IMR-90 (cell line): ENCODE measurements around the gene HSPA12A. TPM values are rescaled to one million over a fixed set of nuclear protein-coding genes. Genes with fewer than 3 reads are reported as not detected.

ENCODE experiments used
- ATAC-seq: fragments of 200-7000 bp; cut with Tn5 transposase; 2 replicates; pipeline ENCODE4 v1.9.1; 2020; ENCODE audit warnings: low read depth, mild to moderate bottlenecking, moderate library complexity
- BruUV-seq: library from RNA; stranded (reverse); fragments of 400-500 nt; replicated peaks from 2 replicates; lab custom pipeline; 2021; lab: Mats Ljungman, UMichigan
- CTCF ChIA-PET: fragments of 300-600 bp; formaldehyde crosslinking; extraction: SDS; loops from one replicate; lab custom pipeline; 2021; ENCODE audit warnings: antibody characterized with exemption; lab: Yijun Ruan, JAX
- POLR2A ChIA-PET: fragments of 300-600 bp; sonication (Branson Sonifier 250); formaldehyde crosslinking; loops from one replicate; lab custom pipeline; 2022; ENCODE audit warnings: antibody characterized with exemption; ENCODE audit not compliant: unreplicated experiment; lab: Charles Lee
- DNase-seq: peaks from one replicate; pipeline ENCODE4 v3.0.0; 2013
- H2AFZ ChIP-seq: replicated peaks from 2 replicates; pipeline ENCODE3; 2013; ENCODE audit warnings: low read length, mild to moderate bottlenecking; ENCODE audit not compliant: poor library complexity
- H2AK5ac ChIP-seq: 2 replicates; pipeline ENCODE4 v1.6.1; 2013; ENCODE audit warnings: low read depth, low read length, inconsistent platforms
- H2AK9ac ChIP-seq: replicated peaks from 2 replicates; pipeline ENCODE3; 2013; ENCODE audit warnings: mild to moderate bottlenecking, low read depth, low read length, moderate library complexity; ENCODE audit not compliant: poor library complexity
- H2BK120ac ChIP-seq: 2 replicates; pipeline ENCODE4 v1.6.1; 2013; ENCODE audit warnings: low read depth, low read length, inconsistent platforms
- H2BK15ac ChIP-seq: 3 replicates; pipeline ENCODE4 v1.6.1; 2013; ENCODE audit warnings: low read depth, low read length, inconsistent platforms
- H2BK20ac ChIP-seq: 2 replicates; pipeline ENCODE4 v1.6.1; 2013; ENCODE audit warnings: low read depth, mild to moderate bottlenecking, inconsistent platforms, low read length, moderate library complexity
- H2BK5ac ChIP-seq: 2 replicates; pipeline ENCODE4 v1.6.1; 2013; ENCODE audit warnings: mild to moderate bottlenecking, low read depth, low read length, inconsistent platforms; ENCODE audit not compliant: poor library complexity, severe bottlenecking
- H3K14ac ChIP-seq: replicated peaks from 2 replicates; pipeline ENCODE4 v1.6.1; 2013; ENCODE audit warnings: low read depth, low read length, inconsistent platforms
- H3K18ac ChIP-seq: 2 replicates; pipeline ENCODE4 v1.6.1; 2013; ENCODE audit warnings: low read depth, low read length, control low read depth
- H3K23ac ChIP-seq: 2 replicates; pipeline ENCODE4 v1.6.1; 2013; ENCODE audit warnings: low read depth, low read length, inconsistent platforms
- H3K27ac ChIP-seq: 2 replicates; pipeline ENCODE4 v1.5.1; 2013; ENCODE audit warnings: mild to moderate bottlenecking, control low read depth, low read length; ENCODE audit not compliant: insufficient read depth
- H3K27me3 ChIP-seq: 2 replicates; pipeline ENCODE4 v1.6.1; 2013; ENCODE audit warnings: low read length; ENCODE audit not compliant: control insufficient read depth, insufficient read depth
- H3K36me3 ChIP-seq: 2 replicates; pipeline ENCODE4 v1.6.1; 2013; ENCODE audit warnings: low read length, mixed read lengths; ENCODE audit not compliant: control insufficient read depth, insufficient read depth
- H3K4ac ChIP-seq: 2 replicates; pipeline ENCODE4 v1.6.1; 2013; ENCODE audit warnings: low read depth, low read length, inconsistent platforms
- H3K4me1 ChIP-seq: 2 replicates; pipeline ENCODE4 v1.6.1; 2013; ENCODE audit warnings: low read length, mixed read lengths; ENCODE audit not compliant: control insufficient read depth, insufficient read depth
- H3K4me2 ChIP-seq: 2 replicates; pipeline ENCODE4 v1.6.1; 2013; ENCODE audit warnings: low read depth, mild to moderate bottlenecking, control low read depth, low read length, moderate library complexity
- H3K4me3 ChIP-seq: 2 replicates; pipeline ENCODE4 v1.5.1; 2013; ENCODE audit warnings: low read depth, mild to moderate bottlenecking, control low read depth, low read length, moderate library complexity; ENCODE audit not compliant: insufficient read depth
- H3K56ac ChIP-seq: 2 replicates; pipeline ENCODE4 v1.6.1; 2013; ENCODE audit warnings: low read length, inconsistent platforms; ENCODE audit not compliant: insufficient read depth; ENCODE audit errors: extremely low read depth
- H3K79me1 ChIP-seq, 2 experiments: 2 replicates each; pipeline ENCODE4 v1.6.1; 2013; ENCODE audit warnings: low read length in 2 of 2, inconsistent platforms in 1 of 2, low read depth in 1 of 2
- H3K9ac ChIP-seq: 2 replicates; pipeline ENCODE4 v1.6.1; 2013; ENCODE audit warnings: low read depth, low read length, control low read depth
- H3K9me1 ChIP-seq: 2 replicates; pipeline ENCODE4 v1.6.1; 2013; ENCODE audit warnings: low read length, inconsistent platforms; ENCODE audit not compliant: insufficient read depth
- H3K9me3 ChIP-seq: 2 replicates; pipeline ENCODE4 v1.6.1; 2013; ENCODE audit warnings: low read length; ENCODE audit not compliant: control insufficient read depth, insufficient read depth
- H4K20me1 ChIP-seq: 2 replicates; pipeline ENCODE4 v1.6.1; 2013; ENCODE audit warnings: low read length, inconsistent platforms; ENCODE audit not compliant: insufficient read depth
- H4K5ac ChIP-seq: 2 replicates; pipeline ENCODE4 v1.6.1; 2013; ENCODE audit warnings: mild to moderate bottlenecking, low read depth, low read length, control low read depth
- H4K8ac ChIP-seq, 2 experiments: 2 replicates each; pipeline ENCODE4 v1.6.1; 2013; ENCODE audit warnings: low read depth in 2 of 2, low read length in 2 of 2, control low read depth in 1 of 2, inconsistent platforms in 1 of 2
- H4K91ac ChIP-seq: 2 replicates; pipeline ENCODE4 v1.6.1; 2013; ENCODE audit warnings: low read depth, low read length, inconsistent platforms; ENCODE audit not compliant: insufficient read depth
- BHLHE40 ChIP-seq: fragments of 150-350 bp; IDR thresholded peaks from 2 replicates; pipeline ENCODE4 v1.6.1; 2016; ENCODE audit warnings: mild to moderate bottlenecking, low read depth, low read length
- POLR2A ChIP-seq: IDR thresholded peaks from 2 replicates; pipeline ENCODE4 v1.6.1; 2012; ENCODE audit warnings: mild to moderate bottlenecking, low read depth, low read length
- WGBS, 2 experiments: methylation state at CpG; one replicate each; pipeline versions ENCODE4 v1.1.5 to v1.1.7; 2013; ENCODE audit warnings: missing lambda C conversion rate in 2 of 2; ENCODE audit not compliant: insufficient read length in 1 of 2; ENCODE audit errors: extremely low coverage in 2 of 2; 5-methylcytosine and 5-hydroxymethylcytosine counted together
- dilution Hi-C: fragments of 300-500 bp; cut with HindIII; formaldehyde crosslinking; loops from one replicate; pipeline ENCODE4 v1.14.3; 2018; ENCODE audit warnings: low sequenced_read_pairs; ENCODE audit not compliant: unreplicated experiment
- in situ Hi-C: fragments of 300-500 bp; cut with MboI; formaldehyde crosslinking; loops from 3 replicates; pipeline ENCODE4 v1.14.3; 2019; ENCODE audit warnings: low sequenced_read_pairs, inconsistent platforms, mixed read lengths
- intact Hi-C: fragments of 100-400 bp; cut with micrococcal nuclease; formaldehyde crosslinking; loops from 2 replicates; pipeline ENCODE4 v1.10.0; 2022
- polyA plus RNA-seq, 3 experiments: library from polyadenylated mRNA; depleted of rRNA; stranded (reverse); fragments of >200 nt; gene quantifications; 2 replicates each; pipeline ENCODE4 v1.2.3, GENCODE V29; 2012; ENCODE audit warnings: low replicate concordance in 1 of 3
- total RNA-seq: library from RNA; depleted of rRNA; stranded (reverse); fragments of >200 nt; gene quantifications from 2 replicates; pipeline ENCODE4 v1.2.3, GENCODE V29; 2012

The HSPA12A gene
- total and polyA plus RNA-seq, 2 of the 4 experiments (the other 2 are of a cell fraction), result 16.1 to 16.7 TPM

DNA sequence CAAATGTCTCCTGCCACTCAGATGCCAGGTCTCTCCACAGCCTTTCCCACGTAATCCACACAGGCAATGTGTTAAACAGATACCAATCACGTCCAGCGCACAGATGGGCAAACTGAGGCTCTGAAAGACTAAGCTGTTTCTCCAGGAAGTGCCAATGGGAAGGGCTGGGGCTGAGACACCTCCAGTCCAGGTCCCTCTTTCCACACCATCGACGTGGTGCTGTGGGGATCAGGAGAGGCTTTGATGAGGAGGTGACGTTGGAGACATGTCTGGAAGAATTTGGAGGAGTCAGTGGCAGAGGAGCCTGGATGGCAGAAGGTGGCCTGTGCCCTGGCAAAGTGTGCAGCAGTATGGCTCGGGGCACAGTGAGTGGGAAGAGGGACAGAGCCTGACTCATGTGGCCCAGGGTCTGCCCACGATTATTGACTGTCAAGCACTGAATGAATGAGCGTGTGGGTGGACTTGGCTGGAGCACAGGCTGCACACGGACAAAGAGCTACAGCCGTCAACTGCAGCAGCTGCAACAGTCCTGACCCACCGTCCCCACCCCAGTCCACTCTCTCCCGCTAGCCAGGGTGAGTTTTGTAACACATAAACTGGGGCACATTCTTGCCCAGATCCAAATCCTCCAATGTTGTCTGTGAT, 40.8 kb upstream of the HSPA12A start:
- Histone ChIP-seq H4K8ac (no peak overlapping the region), H4K5ac (no peak overlapping the region), H3K56ac (no peak overlapping the region), H2AFZ (peak overlapping the region; percentile 60), H3K4ac (no peak overlapping the region; the same call in 1 of the 2 replicates), H2BK20ac (no peak overlapping the region), H3K4me2 (no peak overlapping the region), H3K27me3 (no peaks in the 10 kb centered on the region), H3K23ac (0 out of 2 replicates have a peak overlapping the region, but pooled peaks have one; percentile 4), H2AK9ac (peak overlapping the region; percentile 15), H4K91ac (no peak overlapping the region), H4K20me1 (no peaks in the 10 kb centered on the region), H3K36me3 (no peaks in the 10 kb centered on the region), H2BK5ac (no peak overlapping the region), H3K14ac (no peak overlapping the region), H2BK120ac (no peak overlapping the region), H3K4me3 (no peak overlapping the region), H2AK5ac (peak overlapping the region; percentile 23; the same call in 1 of the 2 replicates), H2BK15ac (no peak overlapping the region), H3K79me1 (no peaks in the 10 kb centered on the region), H3K9me3 (no peaks in the 10 kb centered on the region), H3K27ac (no peak overlapping the region), H3K9ac (no peak overlapping the region), H3K18ac (no peak overlapping the region), H3K4me1 (no peaks in the 10 kb centered on the region), H3K9me1 (no peaks in the 10 kb centered on the region; the same call in 1 of the 2 replicates)
- POLR2A ChIA-PET, result no interaction called here
- peak; percentile 60 for DNase-seq
- CTCF ChIA-PET, result interaction anchor here (0.5 kb wide), 1 partner anchor 47 kb away, joined by 4 read pairs; no protein-coding TSS in a partner anchor
- dilution Hi-C loops, result loop anchor here (25.0 kb wide), 1 partner anchor 96 kb away; no protein-coding TSS in a partner anchor
- no TSS peak for BruUV-seq
- intact Hi-C loops, result no loop called here
- WGBS, 2 experiments, result 40% methylated on average over 2 of the region's 13 CpGs; no CpG with 5 or more reads in 1 of the 2 experiments
- in situ Hi-C loops, result loop anchor here (5.0 kb wide), 1 partner anchor 101 kb away; no protein-coding TSS in a partner anchor
- no peak for TF ChIP-seq POLR2A
- TF ChIP-seq BHLHE40, result 0 out of 2 replicates have a peak, but pooled peaks have one; percentile 35
- ATAC-seq, result peak; percentile 22; the same call in 1 of the 2 replicates
